Subcutaneous abdominal adipose tissue (tissue), 5 donors: Measurements from ENCODE around the gene SULT1A2.
"Not testable (repeated sequence)": the region's sequence is repeated elsewhere in the genome, so short reads cannot be mapped to it uniquely, and the experiment has no call there.

Source experiments
- H3K27ac ChIP-seq: one replicate; pipeline ENCODE4 v1.7.0; 2013; ENCODE audit warnings: low read depth, mild to moderate bottlenecking, inconsistent platforms, low read length, moderate library complexity
- H3K27me3 ChIP-seq, 5 donors: one replicate each; pipeline ENCODE4 v1.7.0; 2013; ENCODE audit warnings: low read length in 5 of 5, inconsistent platforms in 1 of 5; ENCODE audit not compliant: control insufficient read depth in 5 of 5, insufficient read depth in 4 of 5
- H3K36me3 ChIP-seq, 5 donors: one replicate each; pipeline ENCODE4 v1.7.0; 2013; ENCODE audit warnings: low read length in 5 of 5; ENCODE audit not compliant: control insufficient read depth in 5 of 5, insufficient read depth in 5 of 5
- H3K4me1 ChIP-seq, 5 donors: one replicate each; pipeline ENCODE4 v1.7.0; 2013; ENCODE audit warnings: low read length in 5 of 5, mild to moderate bottlenecking in 3 of 5, moderate library complexity in 1 of 5; ENCODE audit not compliant: control insufficient read depth in 5 of 5, insufficient read depth in 5 of 5
- H3K4me3 ChIP-seq, 5 donors: one replicate each; pipeline ENCODE4 v1.7.0; 2013; ENCODE audit warnings: low read length in 5 of 5, low read depth in 1 of 5
- H3K9ac ChIP-seq, 5 donors: one replicate each; pipeline ENCODE4 v1.7.0; 2013; ENCODE audit warnings: low read length in 5 of 5, mild to moderate bottlenecking in 4 of 5, moderate library complexity in 3 of 5
- H3K9me3 ChIP-seq, 5 donors: one replicate each; pipeline ENCODE4 v1.7.0; 2013; ENCODE audit warnings: low read length in 5 of 5; ENCODE audit not compliant: control insufficient read depth in 5 of 5
- donor health status: healthy.
- donor health status: healthy.
- donor health status: healthy.
- donor health status: healthy.
- donor health status: healthy.

The SULT1A2 gene

GRCh38 chr16:28609631-28610594 lies 13.1 kb upstream of the SULT1A2 start, which contains the start of gene SULT1A1:
SULT1A1 (minus strand) TSS chr16:28610044; CDS start chr16:28608855, 1,189 bp downstream.
- Histone ChIP-seq H3K4me1 (peaks cover 7 to 24% (median 18%) of the 10 kb centered on the region in 5 donors), H3K9ac (peak within 1 kb of the TSS; percentile 58 to 78 (median 60)), H3K27me3 (no peaks in the 10 kb centered on the region), H3K4me3 (peak within 1 kb of the TSS; percentile 56 to 82 (median 71)), H3K27ac (no peak within 1 kb of the TSS), H3K9me3 (no peaks in the 10 kb centered on the region), H3K36me3 (peaks cover 0 to 16% (median 4%) of the 10 kb centered on the region in 5 donors)

GRCh38 chr16:28608867-28609596 lies 12.2 kb upstream of the SULT1A2 start:
- H3K27ac ChIP-seq, H3K27me3 ChIP-seq, H3K9me3 ChIP-seq: not testable (repeated sequence)
- Histone ChIP-seq H3K4me3 (peak overlapping the region; percentile 56 to 82 (median 71)), H3K4me1 (peaks cover 7 to 24% (median 18%) of the 10 kb centered on the region in 5 donors), H3K9ac (peak overlapping the region; percentile 58 to 78 (median 60)), H3K36me3 (peaks cover 0 to 22% (median 6%) of the 10 kb centered on the region in 5 donors)

- H3K4me3 ChIP-seq, H3K9ac ChIP-seq, H3K9me3 ChIP-seq, H3K27ac ChIP-seq, H3K27me3 ChIP-seq: not testable (repeated sequence)
- Histone ChIP-seq H3K36me3 (peaks cover 0 to 23% (median 6%) of the 10 kb centered on the region in 5 donors), H3K4me1 (peaks cover 7 to 24% (median 18%) of the 10 kb centered on the region in 5 donors)
These were observed 11.6 kb upstream of the SULT1A2 start for GRCh38 chr16:28608496-28608808.

- not testable (repeated sequence) for H3K27ac ChIP-seq, H3K4me3 ChIP-seq
These were observed 11.0 kb upstream of the SULT1A2 start for GRCh38 chr16:28607681-28608495.

GRCh38 chr16:28607116-28607623 lies 10.3 kb upstream of the SULT1A2 start:
- H3K36me3 ChIP-seq: peaks cover 0 to 23% (median 6%) of the 10 kb centered on the region in 5 donors
- no peaks in the 10 kb centered on the region for H3K27me3 ChIP-seq
- no peak overlapping the region for H3K4me3 ChIP-seq
- no peak overlapping the region for H3K9ac ChIP-seq
- H3K4me1 ChIP-seq: peaks cover 7 to 24% (median 18%) of the 10 kb centered on the region in 5 donors
- no peak overlapping the region for H3K27ac ChIP-seq
- no peaks in the 10 kb centered on the region for H3K9me3 ChIP-seq

More at GRCh38 chr16:28607681-28608495, 11.0 kb upstream of the SULT1A2 start:
- not testable (repeated sequence) for H3K9ac ChIP-seq, H3K9me3 ChIP-seq, H3K27me3 ChIP-seq
- peaks cover 7 to 24% (median 18%) of the 10 kb centered on the region in 5 donors for H3K4me1 ChIP-seq
- H3K36me3 ChIP-seq: peaks cover 0 to 23% (median 6%) of the 10 kb centered on the region in 5 donors

GRCh38 chr16:28606291-28607115 lies 9.7 kb upstream of the SULT1A2 start:
- no peak overlapping the region for H3K27ac ChIP-seq
- H3K27me3 ChIP-seq: no peaks in the 10 kb centered on the region
- peaks cover 7 to 24% (median 18%) of the 10 kb centered on the region in 5 donors for H3K4me1 ChIP-seq
- no peak overlapping the region for H3K4me3 ChIP-seq
- peaks cover 0 to 23% (median 6%) of the 10 kb centered on the region in 5 donors for H3K36me3 ChIP-seq
- H3K9me3 ChIP-seq: no peaks in the 10 kb centered on the region
- H3K9ac ChIP-seq: no peak overlapping the region

- Histone ChIP-seq H3K27ac (no peak overlapping the region), H3K36me3 (peaks cover 0 to 23% (median 6%) of the 10 kb centered on the region in 5 donors), H3K9me3 (no peaks in the 10 kb centered on the region), H3K27me3 (no peaks in the 10 kb centered on the region), H3K4me3 (no peak overlapping the region), H3K9ac (no peak overlapping the region), H3K4me1 (peaks cover under 1 to 9% (median 4%) of the 10 kb centered on the region in 5 donors)
These were observed 7.3 kb upstream of the SULT1A2 start for GRCh38 chr16:28604186-28604565.

- H3K27ac ChIP-seq: no peak overlapping the region
- peaks cover 0 to 23% (median 6%) of the 10 kb centered on the region in 5 donors for H3K36me3 ChIP-seq
- H3K4me3 ChIP-seq: no peak overlapping the region
These were observed 6.7 kb upstream of the SULT1A2 start for GRCh38 chr16:28603381-28604185.

More at GRCh38 chr16:28603381-28604185, 6.7 kb upstream of the SULT1A2 start:
- Histone ChIP-seq H3K9me3 (no peaks in the 10 kb centered on the region), H3K27me3 (no peaks in the 10 kb centered on the region), H3K9ac (no peak overlapping the region), H3K4me1 (peaks cover 0 to 3% (median 0%) of the 10 kb centered on the region in 5 donors)
